Caco-2 (cell line): ENCODE results near the gene OXT. TPM values are rescaled to one million over a fixed set of nuclear protein-coding genes. Genes with fewer than 3 reads are reported as not detected.
A peak's percentile ranks its signal among the peaks of the same experiment; 100 is the strongest.

ENCODE experiments used
- BruUV-seq: library from RNA; stranded (reverse); fragments of 400-500 nt; replicated peaks from 2 replicates; lab custom pipeline; 2021; lab: Mats Ljungman, UMichigan
- CTCF ChIA-PET: fragments of 300-600 bp; sonication (Branson Sonifier 250); formaldehyde crosslinking; loops from one replicate; lab custom pipeline; 2022; ENCODE audit warnings: antibody characterized with exemption; lab: Charles Lee
- POLR2A ChIA-PET: fragments of 300-600 bp; sonication (Branson Sonifier 250); formaldehyde crosslinking; loops from one replicate; lab custom pipeline; 2022; ENCODE audit warnings: antibody characterized with exemption; lab: Charles Lee
- DNase-seq, 2 experiments: peaks; one replicate each; pipeline versions ENCODE4 v3.0.0 to v3.0.0-alpha.2; 2020 to 2022
- H3K27me3 ChIP-seq: replicated peaks from 2 replicates; pipeline ENCODE4 v1.6.0; 2011; ENCODE audit warnings: low read length; ENCODE audit not compliant: control insufficient read depth, insufficient read depth
- H3K36me3 ChIP-seq: 2 replicates; pipeline ENCODE4 v1.5.1; 2011; ENCODE audit warnings: low read length; ENCODE audit not compliant: control insufficient read depth, insufficient read depth
- H3K4me1 ChIP-seq: fragments of 250-450 bp; sonication (Bioruptor Pico); 2 replicates; pipeline ENCODE4 v1.5.1; 2020; ENCODE audit warnings: mild to moderate bottlenecking
- H3K4me3 ChIP-seq: 2 replicates; pipeline ENCODE4 v1.5.1; 2011; ENCODE audit warnings: low read depth, mild to moderate bottlenecking, control low read depth, low read length
- H3K9me3 ChIP-seq: fragments of 250-450 bp; sonication (Bioruptor Pico); 2 replicates; pipeline ENCODE4 v1.5.1; 2020; ENCODE audit warnings: mild to moderate bottlenecking, moderate library complexity
- H3K27ac Mint-ChIP-seq: one replicate; pipeline ENCODE4 v1.8.0; 2022; ENCODE audit warnings: mixed read lengths; ENCODE audit not compliant: unreplicated experiment
- H3K27me3 Mint-ChIP-seq: one replicate; pipeline ENCODE4 v1.8.0; 2022; ENCODE audit warnings: mixed read lengths; ENCODE audit not compliant: insufficient read depth, unreplicated experiment
- H3K36me3 Mint-ChIP-seq: one replicate; pipeline ENCODE4 v1.8.0; 2022; ENCODE audit warnings: mild to moderate bottlenecking, mixed read lengths; ENCODE audit not compliant: insufficient read depth, unreplicated experiment
- H3K4me1 Mint-ChIP-seq: one replicate; pipeline ENCODE4 v1.8.0; 2022; ENCODE audit warnings: low read depth, mixed read lengths; ENCODE audit not compliant: unreplicated experiment
- H3K4me3 Mint-ChIP-seq: one replicate; pipeline ENCODE4 v1.8.0; 2022; ENCODE audit warnings: mild to moderate bottlenecking, moderate library complexity, mixed read lengths; ENCODE audit not compliant: unreplicated experiment
- H3K9me3 Mint-ChIP-seq: one replicate; pipeline ENCODE4 v1.8.0; 2022; ENCODE audit warnings: mixed read lengths; ENCODE audit not compliant: unreplicated experiment
- CTCF ChIP-seq, 2 experiments: fragments of 200-600 bp in 1 of 2; IDR thresholded peaks; 1 replicate in 1 of 2; 2 replicates in 1 of 2; pipeline versions ENCODE4 v1.5.1 to v1.8.0; 2011 to 2022; ENCODE audit warnings: antibody characterized with exemption in 1 of 2, control low read depth in 1 of 2, inconsistent platforms in 1 of 2, low read depth in 1 of 2, low read length in 1 of 2, mild to moderate bottlenecking in 1 of 2, moderate library complexity in 1 of 2; ENCODE audit not compliant: insufficient read depth in 1 of 2, severe bottlenecking in 1 of 2, unreplicated experiment in 1 of 2
- intact Hi-C: fragments of 100-400 bp; cut with micrococcal nuclease; formaldehyde crosslinking; loops from one replicate; pipeline ENCODE4 v1.10.0; 2022; ENCODE audit not compliant: unreplicated experiment
- total RNA-seq: library from RNA; stranded (reverse); gene quantifications from 2 replicates; pipeline ENCODE4 v1.2.3, GENCODE V29; 2022

The OXT gene
- total RNA-seq, 1 experiment from 2014 or later = 2.7 TPM

- BruUV-seq = no TSS peak
- H3K27ac Mint-ChIP-seq = peak within 1 kb of the TSS; percentile 63
- POLR2A ChIA-PET = no interaction called here
- peaks cover 60% of the 10 kb centered on the region for H3K36me3 Mint-ChIP-seq
- CTCF ChIA-PET = no interaction called here
- peaks cover 6% of the 10 kb centered on the region for H3K36me3 ChIP-seq
- intact Hi-C loops = no loop called here
- DNase-seq = no peak
- peak within 1 kb of the TSS; percentile 83 for H3K4me3 Mint-ChIP-seq
- H3K9me3 ChIP-seq = no peaks in the 10 kb centered on the region
- peaks cover 14% of the 10 kb centered on the region for H3K4me1 ChIP-seq
- H3K4me3 ChIP-seq = peak within 1 kb of the TSS; percentile 96; the same call in 1 of the 2 replicates
- H3K9me3 Mint-ChIP-seq = no peaks in the 10 kb centered on the region
- peaks cover 17% of the 10 kb centered on the region for H3K4me1 Mint-ChIP-seq
- H3K27me3 Mint-ChIP-seq = no peaks in the 10 kb centered on the region
- H3K27me3 ChIP-seq = no peaks in the 10 kb centered on the region
- no peak for TF ChIP-seq CTCF (IDR thresholded peaks at IDR 0.05; ENCODE audit: insufficient read depth in 1 of 2, low read depth in 1 of 2, low read length in 1 of 2, severe bottlenecking in 1 of 2, unreplicated experiment in 1 of 2)
These were observed 28.1 kb upstream of the OXT start, which contains the start of gene GNRH2 for GRCh38 chr20:3043322-3043721. Gene GNRH2 (plus strand): TSS chr20:3043622. CDS start chr20:3044415, 793 bp downstream.

- intact Hi-C loops = no loop called here
- POLR2A ChIA-PET = no interaction called here
- H3K36me3 ChIP-seq = peaks cover 9% of the 10 kb centered on the region
- peaks cover 14% of the 10 kb centered on the region for H3K4me1 ChIP-seq
- Mint-ChIP-seq H3K9me3 (no peaks in the 10 kb centered on the region), H3K27me3 (no peaks in the 10 kb centered on the region), H3K36me3 (peaks cover 72% of the 10 kb centered on the region), H3K4me1 (peaks cover 17% of the 10 kb centered on the region), H3K27ac (peak overlapping the region; percentile 63), H3K4me3 (peak overlapping the region; percentile 83)
- no TSS peak for BruUV-seq
- H3K4me3 ChIP-seq = peak overlapping the region; percentile 96
- CTCF ChIA-PET = no interaction called here
- H3K9me3 ChIP-seq = no peaks in the 10 kb centered on the region
- TF ChIP-seq CTCF (IDR thresholded peaks at IDR 0.05; ENCODE audit: insufficient read depth in 1 of 2, low read depth in 1 of 2, low read length in 1 of 2, severe bottlenecking in 1 of 2, unreplicated experiment in 1 of 2) = no peak
- DNase-seq = no peak
- no peaks in the 10 kb centered on the region for H3K27me3 ChIP-seq
These were observed 27.0 kb upstream of the OXT start for GRCh38 chr20:3044336-3044965.

GRCh38 chr20:3045042-3045815 is 26.2 kb upstream of the OXT start:
- TF ChIP-seq CTCF (IDR thresholded peaks at IDR 0.05; ENCODE audit: insufficient read depth in 1 of 2, low read depth in 1 of 2, low read length in 1 of 2, severe bottlenecking in 1 of 2, unreplicated experiment in 1 of 2) = no peak
- TSS peak; percentile 76 for BruUV-seq
- Mint-ChIP-seq H3K4me1 (peaks cover 17% of the 10 kb centered on the region), H3K4me3 (peak overlapping the region; percentile 83), H3K27ac (peak overlapping the region; percentile 37), H3K9me3 (no peaks in the 10 kb centered on the region), H3K27me3 (no peaks in the 10 kb centered on the region), H3K36me3 (peaks cover 79% of the 10 kb centered on the region)
- peak overlapping the region; percentile 96 for H3K4me3 ChIP-seq
- intact Hi-C loops = loop anchor here (1.0 kb wide), 1 partner anchor 22 kb away; no protein-coding TSS in a partner anchor
- H3K36me3 ChIP-seq = peaks cover 11% of the 10 kb centered on the region
- H3K9me3 ChIP-seq = no peaks in the 10 kb centered on the region
- peak in 1 of 2 experiments; percentile 92 for DNase-seq
- ChIA-PET POLR2A (interaction anchor here (0.5 to 0.6 kb wide), 4 partner anchors 24 to 594 kb away, joined by 3 to 11 read pairs (median 5); no protein-coding TSS in a partner anchor), CTCF (interaction anchor here (0.7 to 1.1 kb wide), 5 partner anchors 8 to 289 kb away, joined by 3 to 5 read pairs (median 3); no protein-coding TSS in a partner anchor)
- H3K27me3 ChIP-seq = no peaks in the 10 kb centered on the region
- peaks cover 14% of the 10 kb centered on the region for H3K4me1 ChIP-seq
